ENCODE data around the gene CDC42BPG.

The CDC42BPG gene

GRCh38 chr11:64803158-64803845 is 41.2 kb downstream of the CDC42BPG start, which contains the start of gene MAP4K2:
TSS of gene MAP4K2 (minus strand) at chr11:64803214. CDS start at chr11:64803149, 65 bp downstream.
- DNase-seq: peak; percentile 83

DNA sequence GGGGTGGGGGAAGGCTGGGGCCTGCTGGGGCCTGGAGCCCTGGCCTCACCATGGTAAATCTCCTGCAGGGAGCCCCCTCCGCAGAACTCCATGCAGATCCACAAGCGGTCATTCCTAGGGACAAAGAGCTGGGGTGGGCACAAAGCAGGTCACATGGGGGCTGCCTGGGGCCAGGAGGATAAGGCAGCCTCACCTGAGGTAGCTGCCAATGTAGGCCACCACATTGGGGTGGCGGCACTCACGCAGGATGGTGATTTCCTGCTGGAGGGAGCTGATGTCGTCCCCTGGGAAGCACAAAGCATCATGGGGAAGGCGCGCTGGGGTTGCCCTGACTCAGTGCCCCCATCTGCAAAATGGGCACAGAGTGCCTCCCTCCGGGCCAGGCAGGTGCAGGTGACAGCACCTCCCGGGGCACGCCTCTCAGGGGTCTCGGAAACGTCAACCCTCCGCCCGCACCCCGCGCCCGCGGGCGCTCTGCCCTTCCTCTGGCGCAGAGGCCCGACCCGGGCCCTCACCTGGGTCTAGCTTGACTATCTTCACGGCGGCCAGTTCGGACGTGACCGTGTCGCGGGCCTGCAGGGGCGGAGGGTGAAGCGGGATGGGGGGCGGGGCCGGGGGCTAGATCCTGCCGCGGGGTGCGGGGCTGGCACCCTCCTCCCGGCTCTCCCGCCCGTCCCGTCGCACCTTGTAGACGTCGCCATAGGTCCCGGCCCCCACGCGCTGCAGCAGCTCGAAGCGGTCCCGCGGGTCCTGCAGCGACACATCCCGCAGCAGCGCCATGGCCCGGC is 41.9 kb downstream of the CDC42BPG start:
- no peak for DNase-seq

DNA sequence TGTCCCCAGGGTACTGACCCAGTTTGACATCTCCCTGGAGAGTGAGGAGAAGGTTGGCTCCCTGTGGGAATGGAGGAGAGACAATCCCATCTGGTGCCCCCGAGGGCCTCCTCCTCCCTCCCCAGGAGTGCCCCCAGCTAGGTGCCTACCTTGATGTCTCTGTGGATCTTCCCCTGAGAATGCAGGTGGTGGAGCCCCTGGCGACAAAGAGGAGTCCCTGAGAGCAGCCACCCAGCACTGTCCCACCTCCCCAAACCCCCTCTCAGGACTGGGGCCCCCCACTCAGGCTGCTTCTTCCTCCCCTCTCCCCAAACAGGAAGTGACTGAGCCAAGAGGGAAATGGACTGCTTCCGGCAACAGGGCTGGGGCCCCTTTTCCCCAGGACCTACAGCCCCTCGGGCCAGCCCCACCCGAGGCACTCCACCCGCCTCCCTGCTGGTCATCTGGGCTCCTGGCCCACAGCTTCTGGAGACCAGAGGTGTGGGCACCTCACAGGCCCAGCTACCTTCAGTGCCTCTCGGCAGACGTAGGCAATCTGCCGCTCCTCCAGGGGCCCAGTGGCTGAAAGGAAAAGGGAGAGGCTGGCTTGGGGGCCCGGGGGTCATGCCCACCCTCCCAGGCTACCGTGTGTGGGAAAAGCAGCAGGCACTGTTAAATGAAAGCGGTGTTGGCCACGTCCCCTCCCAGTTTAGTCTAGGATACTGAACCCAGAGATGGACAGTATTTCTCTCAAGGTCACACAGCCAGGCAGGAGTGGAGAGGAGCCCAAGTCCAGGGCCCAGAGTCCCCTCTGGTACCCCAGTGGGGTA is 42.7 kb downstream of the CDC42BPG start:
- DNase-seq: no peak

GRCh38 chr11:64801158-64801464 is 43.3 kb downstream of the CDC42BPG start:
- DNase-seq: no peak

DNA sequence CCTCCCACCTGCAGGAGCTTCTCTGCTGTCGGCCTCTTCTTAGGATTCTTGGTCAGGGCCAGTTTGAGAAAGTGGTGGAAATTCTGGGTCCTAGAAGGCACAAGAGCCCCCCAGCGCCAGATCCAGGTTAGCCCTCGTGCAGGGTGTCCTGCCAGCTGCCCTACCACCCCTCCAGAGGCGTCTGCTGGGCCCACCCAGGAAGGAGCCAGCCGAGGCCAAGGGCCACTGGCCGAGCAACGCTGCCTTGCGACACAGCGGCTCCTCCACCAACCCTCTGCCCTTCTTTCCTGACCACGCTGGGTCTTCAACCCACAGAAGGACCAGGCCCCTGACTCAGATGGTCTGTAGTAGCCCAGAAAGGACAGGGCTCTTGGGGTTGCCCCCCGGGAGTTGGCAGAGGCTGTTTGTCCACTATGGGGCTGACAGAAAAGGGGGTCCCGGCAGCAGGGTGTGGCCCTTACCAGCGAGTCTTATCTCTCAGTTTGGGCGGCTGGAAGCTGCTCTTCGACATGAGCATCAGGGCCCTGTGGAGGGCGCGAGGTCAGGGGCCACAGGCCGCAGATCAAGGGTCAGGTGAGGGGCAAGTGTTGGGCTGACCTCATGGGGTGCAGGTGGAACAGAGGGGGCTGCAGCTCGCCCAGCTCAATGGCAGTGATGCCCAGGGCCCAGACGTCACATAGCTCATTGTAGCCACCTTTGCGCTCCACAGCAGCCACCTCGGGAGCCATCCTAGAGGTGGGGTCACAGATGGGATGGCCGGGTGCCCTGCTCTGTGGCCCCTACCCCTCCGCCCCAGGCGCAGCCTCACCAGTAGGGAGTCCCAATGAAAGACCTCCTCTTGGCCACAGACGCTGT is 43.9 kb downstream of the CDC42BPG start:
- DNase-seq: no peak

- DNase-seq: no peak
Measured at GRCh38 chr11:64799623-64800302, 44.7 kb downstream of the CDC42BPG start.

DNA sequence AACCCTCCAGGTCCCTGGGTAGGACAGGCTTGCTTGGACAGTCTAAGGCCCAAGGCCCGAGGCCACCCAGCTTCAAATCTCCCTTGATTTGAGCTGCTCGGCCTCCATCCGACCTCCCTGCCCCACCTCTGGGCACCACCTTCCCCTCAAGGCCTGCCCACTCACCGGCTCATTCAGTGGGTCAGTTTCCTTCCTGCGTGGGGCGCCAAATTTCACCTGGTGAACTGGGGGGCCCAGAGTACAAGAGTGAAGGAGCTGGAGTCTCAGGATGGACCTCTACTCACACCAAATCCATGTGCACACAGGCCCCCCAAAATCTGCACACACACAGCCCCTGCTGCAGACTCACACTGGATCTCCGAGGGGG is 45.2 kb downstream of the CDC42BPG start:
- DNase-seq: no peak

GRCh38 chr11:64796757-64797541 is 47.5 kb downstream of the CDC42BPG start:
- DNase-seq: no peak

DNA sequence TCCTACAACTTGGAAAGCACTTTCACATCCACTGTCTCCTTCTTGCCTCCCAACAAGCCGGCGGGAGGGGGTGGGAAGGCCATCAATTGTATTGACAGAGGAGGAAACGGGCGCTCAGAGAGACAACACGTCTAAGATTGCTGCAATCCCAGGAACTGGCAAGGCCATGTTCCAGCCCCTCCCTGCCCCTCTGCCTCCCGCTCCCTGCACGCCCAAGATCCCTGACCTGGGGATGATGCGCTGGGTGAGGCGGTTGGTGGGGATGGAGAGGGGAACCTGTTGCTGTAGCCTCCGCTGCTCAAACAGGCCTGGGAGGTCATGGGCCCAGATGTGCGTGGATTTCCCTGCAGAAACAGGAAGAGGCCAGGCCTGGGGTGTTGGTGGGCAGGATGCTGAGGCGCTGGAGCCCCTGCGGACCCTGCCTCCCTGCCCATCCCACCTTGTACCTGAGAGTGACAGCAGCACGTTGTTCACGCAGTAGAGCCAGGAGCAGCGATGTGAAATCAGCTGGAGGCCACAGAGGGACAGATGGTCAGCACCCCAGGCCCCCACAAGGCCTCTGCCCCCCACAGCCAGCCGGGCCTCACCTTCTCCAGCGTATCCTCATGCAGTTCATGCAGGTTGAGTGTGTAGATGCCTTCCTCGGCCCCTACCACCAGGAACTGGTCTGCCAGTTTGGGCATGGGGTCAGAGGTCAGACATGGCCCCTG is 48.3 kb downstream of the CDC42BPG start:
- no peak for DNase-seq

DNA sequence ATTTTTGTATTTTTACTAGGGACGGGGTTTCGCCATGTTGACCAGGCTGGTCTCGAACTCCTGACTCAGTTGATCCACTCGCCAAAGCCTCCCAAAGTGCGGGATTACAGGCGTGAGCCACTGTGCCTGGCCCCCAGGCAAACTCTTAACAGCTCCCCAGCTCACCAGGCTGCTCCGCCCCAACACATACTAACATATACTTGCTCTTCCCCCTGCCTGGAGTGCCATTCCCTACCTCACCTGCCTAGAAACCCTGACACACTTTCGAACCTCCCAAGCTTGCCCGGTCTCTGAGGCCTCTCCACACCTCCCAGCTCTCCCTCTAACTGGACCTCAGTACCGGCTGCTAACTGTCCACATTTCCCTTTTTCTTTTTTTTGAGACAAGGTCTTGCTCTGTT is 49.9 kb downstream of the CDC42BPG start:
- no peak for DNase-seq

- no peak for DNase-seq
Measured at GRCh38 chr11:64793271-64794160, 50.9 kb downstream of the CDC42BPG start.

DNA sequence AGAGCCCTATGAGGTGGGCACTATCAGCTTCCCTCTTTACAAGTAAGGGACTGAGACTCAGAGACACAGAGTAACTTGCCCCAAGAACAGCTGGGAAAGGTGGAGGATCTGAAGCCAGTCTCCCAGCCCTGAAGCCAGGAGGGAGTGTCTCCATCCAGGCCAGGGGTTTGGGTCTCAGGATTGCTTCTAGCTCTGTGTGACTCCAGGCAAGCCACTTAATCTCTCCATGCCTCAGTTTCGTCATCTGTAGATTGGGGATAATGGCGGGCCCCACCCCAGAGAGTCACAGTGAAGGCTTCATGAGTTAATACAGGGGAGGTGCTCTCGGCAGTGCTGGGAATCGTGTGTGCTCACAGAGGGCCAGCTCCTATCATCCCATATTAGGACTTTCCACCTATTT is 52.0 kb downstream of the CDC42BPG start:
- no peak for DNase-seq

DNA sequence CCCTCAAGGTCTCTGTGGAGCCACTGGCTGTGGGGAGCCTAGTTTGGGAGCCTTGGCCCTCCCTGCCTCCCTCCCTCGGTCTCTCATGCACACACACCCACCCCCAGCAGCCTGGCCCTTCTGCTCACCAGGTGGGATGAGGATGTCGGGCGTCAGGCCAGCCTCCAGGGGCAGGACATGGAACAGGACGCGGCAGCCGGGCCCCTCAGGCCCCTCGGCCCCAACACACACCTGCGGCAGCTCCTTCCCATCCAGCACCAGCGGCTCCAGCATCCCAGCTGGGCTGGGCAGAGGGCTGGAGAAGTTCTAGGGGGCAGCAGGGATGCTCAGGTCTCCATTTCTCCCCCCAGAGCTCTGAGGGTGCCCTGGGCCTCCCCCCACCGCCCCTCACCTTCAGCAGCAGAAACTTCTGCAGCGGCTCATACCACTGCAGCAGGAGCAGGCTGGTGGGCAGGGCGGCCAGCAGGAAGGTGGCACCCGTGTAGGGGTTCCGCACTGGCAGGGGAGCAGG is 52.6 kb downstream of the CDC42BPG start:
- no peak for DNase-seq

- no peak for DNase-seq
Measured at GRCh38 chr11:64790205-64791095, 54.0 kb downstream of the CDC42BPG start.

- DNase-seq: no peak
Measured at GRCh38 chr11:64789331-64790204, 54.9 kb downstream of the CDC42BPG start.

- no peak for DNase-seq
Measured at GRCh38 chr11:64788321-64789215, 55.9 kb downstream of the CDC42BPG start.

All from fibroblast of skin of right biceps (primary cell).